Uterus (tissue), 2 donors: ENCODE results near the gene TCAIM.

Experiments used
- CTCF ChIP-seq, 4 experiments: fragments of 200-600 bp in 2 of 4; fragments of 450-650 bp in 2 of 4; sonication (generic) in 2 of 4; IDR thresholded peaks; one replicate each; pipeline ENCODE4 v1.5.1; 2016 to 2019; ENCODE audit warnings: antibody characterized with exemption in 4 of 4, mild to moderate bottlenecking in 2 of 4, moderate library complexity in 1 of 4
- POLR2A ChIP-seq, 2 donors: fragments of 450-650 bp; IDR thresholded peaks; one replicate each; pipeline ENCODE4 v1.6.1; 2016; ENCODE audit warnings: antibody characterized with exemption in 2 of 2, mild to moderate bottlenecking in 1 of 2, moderate library complexity in 1 of 2

- TF ChIP-seq CTCF (IDR thresholded peaks at IDR 0.05) = no peak
- TF ChIP-seq POLR2A (IDR thresholded peaks at IDR 0.05) = no peak
These were observed 112.9 kb downstream of the TCAIM start for GRCh38 chr3:44451441-44451840.
